ENCODE data around the gene GRID2IP.

- TF ChIP-seq NR1H2 (CRISPR knock-in tag; IDR thresholded peaks at IDR 0.05; ENCODE audit: borderline replicate concordance, low read depth) (no peak), ZFP62 (CRISPR knock-in tag; IDR thresholded peaks at IDR 0.05) (no peak), NR3C1 (CRISPR knock-in tag; IDR thresholded peaks at IDR 0.05) (no peak), RFX1 (IDR thresholded peaks at IDR 0.05) (no peak), CHD2 (IDR thresholded peaks at IDR 0.05; ENCODE audit: low read depth, low read length) (no peak), HNRNPUL1 (IDR thresholded peaks at IDR 0.05; ENCODE audit: low read depth, low read length) (no peak), SMC3 (IDR thresholded peaks at IDR 0.05; ENCODE audit: low read length) (no peak), IKZF4 (CRISPR knock-in tag; IDR thresholded peaks at IDR 0.05; ENCODE audit: borderline replicate concordance, low read depth, not compliant biosample characterization) (no peak), ZNF318 (CRISPR knock-in tag; IDR thresholded peaks at IDR 0.05) (no peak)
- TF ChIP-seq, protein P1, sequence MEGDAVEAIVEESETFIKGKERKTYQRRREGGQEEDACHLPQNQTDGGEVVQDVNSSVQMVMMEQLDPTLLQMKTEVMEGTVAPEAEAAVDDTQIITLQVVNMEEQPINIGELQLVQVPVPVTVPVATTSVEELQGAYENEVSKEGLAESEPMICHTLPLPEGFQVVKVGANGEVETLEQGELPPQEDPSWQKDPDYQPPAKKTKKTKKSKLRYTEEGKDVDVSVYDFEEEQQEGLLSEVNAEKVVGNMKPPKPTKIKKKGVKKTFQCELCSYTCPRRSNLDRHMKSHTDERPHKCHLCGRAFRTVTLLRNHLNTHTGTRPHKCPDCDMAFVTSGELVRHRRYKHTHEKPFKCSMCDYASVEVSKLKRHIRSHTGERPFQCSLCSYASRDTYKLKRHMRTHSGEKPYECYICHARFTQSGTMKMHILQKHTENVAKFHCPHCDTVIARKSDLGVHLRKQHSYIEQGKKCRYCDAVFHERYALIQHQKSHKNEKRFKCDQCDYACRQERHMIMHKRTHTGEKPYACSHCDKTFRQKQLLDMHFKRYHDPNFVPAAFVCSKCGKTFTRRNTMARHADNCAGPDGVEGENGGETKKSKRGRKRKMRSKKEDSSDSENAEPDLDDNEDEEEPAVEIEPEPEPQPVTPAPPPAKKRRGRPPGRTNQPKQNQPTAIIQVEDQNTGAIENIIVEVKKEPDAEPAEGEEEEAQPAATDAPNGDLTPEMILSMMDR (CRISPR knock-in tag; IDR thresholded peaks at IDR 0.05), result no peak
Measured at GRCh38 chr7:6475433-6476186, 75.7 kb downstream of the GRID2IP start.
